GM12873 (cell line): ENCODE data around the gene ERBB2.

Experiments used
- CTCF ChIP-seq: IDR thresholded peaks from 2 replicates; pipeline ENCODE4 v1.5.1; 2012; ENCODE audit warnings: low read depth, mild to moderate bottlenecking, moderate library complexity, low read length, control low read depth; ENCODE audit not compliant: insufficient read depth; ENCODE audit errors: missing control alignments

ERBB2 gene

GRCh38 chr17:39699818-39700147 is at the start of gene ERBB2:
Gene ERBB2 (plus strand): TSS chr17:39700064. CDS start chr17:39700239, 175 bp downstream.
- no peak for TF ChIP-seq CTCF

GRCh38 chr17:39650121-39650579 is 49.7 kb upstream of the ERBB2 start:
- no peak for TF ChIP-seq CTCF

- no peak for TF ChIP-seq CTCF
Measured at GRCh38 chr17:39651923-39652586, 47.8 kb upstream of the ERBB2 start.

- TF ChIP-seq CTCF = no peak
Measured at GRCh38 chr17:39652587-39653315, 47.1 kb upstream of the ERBB2 start.

GRCh38 chr17:39653316-39653661 is 46.6 kb upstream of the ERBB2 start:
- TF ChIP-seq CTCF = no peak

- TF ChIP-seq CTCF = peak; percentile 98
Measured at GRCh38 chr17:39653662-39654331, 46.1 kb upstream of the ERBB2 start.

GRCh38 chr17:39655105-39655504 is 44.8 kb upstream of the ERBB2 start:
- no peak for TF ChIP-seq CTCF
